SK-N-SH (cell line): Measurements from ENCODE around the gene RFX3. TPM values are rescaled to one million over a fixed set of nuclear protein-coding genes. Genes with fewer than 3 reads are reported as not detected.

ENCODE experiments used
- CTCF ChIA-PET: fragments of 300-600, 350-600 bp; formaldehyde crosslinking; extraction: SDS; loops from one replicate; lab custom pipeline; 2021; lab: Yijun Ruan, JAX
- POLR2A ChIA-PET: fragments of 350-600 bp; sonication (Branson Sonifier 250); formaldehyde crosslinking; extraction: SDS; loops from one replicate; lab custom pipeline; 2020; ENCODE audit warnings: antibody characterized with exemption, inconsistent platforms; lab: Yijun Ruan, JAX
- DNase-seq: peaks from one replicate; pipeline ENCODE4 v3.0.0; 2012
- H2AFZ ChIP-seq: fragments of 200-600 bp; sonication (generic); 2 replicates; pipeline ENCODE4 v1.8.1; 2016; ENCODE audit warnings: antibody characterized with exemption, mild to moderate bottlenecking, low read depth
- H3F3A ChIP-seq: fragments of 200-600 bp; sonication (generic); replicated peaks from 2 replicates; pipeline ENCODE3; 2016; ENCODE audit warnings: antibody characterized with exemption, mild to moderate bottlenecking; ENCODE audit not compliant: insufficient read depth
- H3K27ac ChIP-seq, 2 experiments: fragments of 200-500 bp in 1 of 2; fragments of 200-600 bp in 1 of 2; sonication (Bioruptor generic) in 1 of 2; sonication (generic), shearing (Covaris generic) in 1 of 2; 2 replicates each; pipeline versions ENCODE4 v1.5.1 to v1.6.1; 2014 to 2016; ENCODE audit warnings: low read depth in 2 of 2, inconsistent platforms in 1 of 2, low read length in 1 of 2, mild to moderate bottlenecking in 1 of 2, mixed read lengths in 1 of 2
- H3K27me3 ChIP-seq: fragments of 200-600 bp; sonication (generic), shearing (Covaris generic); 2 replicates; pipeline ENCODE4 v1.6.1; 2016; ENCODE audit warnings: mixed run types; ENCODE audit not compliant: insufficient read depth
- H3K36me3 ChIP-seq, 2 experiments: fragments of 200-500 bp in 1 of 2; fragments of 200-600 bp in 1 of 2; sonication (Bioruptor generic) in 1 of 2; sonication (generic) in 1 of 2; replicated peaks in 1 of 2; 2 replicates each; pipeline versions ENCODE3 to v1.5.1; 2014 to 2016; ENCODE audit warnings: low read length in 1 of 2, mild to moderate bottlenecking in 1 of 2; ENCODE audit not compliant: insufficient read depth in 2 of 2, control insufficient read depth in 1 of 2
- H3K4me1 ChIP-seq, 2 experiments: fragments of 200-500 bp in 1 of 2; fragments of 200-600 bp in 1 of 2; sonication (Bioruptor generic) in 1 of 2; sonication (generic), shearing (Covaris generic) in 1 of 2; 2 replicates each; pipeline versions ENCODE4 v1.5.1 to v1.6.1; 2014 to 2016; ENCODE audit warnings: low read depth in 1 of 2, low read length in 1 of 2, mixed run types in 1 of 2; ENCODE audit not compliant: insufficient read depth in 2 of 2, control insufficient read depth in 1 of 2
- H3K4me2 ChIP-seq: fragments of 200-600 bp; sonication (generic), shearing (Covaris generic); 2 replicates; pipeline ENCODE4 v1.6.1; 2017; ENCODE audit warnings: mixed run types
- H3K4me3 ChIP-seq, 2 experiments: fragments of 200-500 bp in 1 of 2; fragments of 200-600 bp in 1 of 2; sonication (Bioruptor generic) in 1 of 2; sonication (generic), shearing (Covaris generic) in 1 of 2; 2 replicates each; pipeline versions ENCODE4 v1.5.1 to v1.8.1; 2014 to 2016; ENCODE audit warnings: low read depth in 2 of 2, inconsistent platforms in 1 of 2, low read length in 1 of 2, mild to moderate bottlenecking in 1 of 2, mixed read lengths in 1 of 2, moderate library complexity in 1 of 2
- H3K79me2 ChIP-seq: fragments of 200-600 bp; sonication (generic); 2 replicates; pipeline ENCODE4 v1.8.1; 2017; ENCODE audit warnings: mild to moderate bottlenecking; ENCODE audit not compliant: insufficient read depth
- H3K9ac ChIP-seq: fragments of 200-600 bp; sonication (generic); 2 replicates; pipeline ENCODE4 v1.6.1; 2017; ENCODE audit warnings: mixed run types
- H3K9me2 ChIP-seq: fragments of 200-600 bp; sonication (generic); 2 replicates; pipeline ENCODE4 v1.6.1; 2017; ENCODE audit warnings: mixed run types
- H3K9me3 ChIP-seq: fragments of 200-600 bp; sonication (generic); 2 replicates; pipeline ENCODE4 v1.6.1; 2017; ENCODE audit warnings: mixed run types, mild to moderate bottlenecking, moderate library complexity
- H4K20me1 ChIP-seq: fragments of 200-600 bp; sonication (generic); 2 replicates; pipeline ENCODE4 v1.6.1; 2017; ENCODE audit warnings: mild to moderate bottlenecking, mixed run types; ENCODE audit not compliant: insufficient read depth
- CHD2 ChIP-seq: fragments of 150-350 bp; IDR thresholded peaks from 2 replicates; pipeline ENCODE4 v1.6.1; 2018; ENCODE audit warnings: low read length; ENCODE audit not compliant: partially characterized antibody
- EZH2phosphoT487 ChIP-seq: fragments of 200-600 bp; sonication (generic); IDR thresholded peaks from 2 replicates; pipeline ENCODE4 v1.6.1; 2017; ENCODE audit warnings: low read depth, mixed run types, mild to moderate bottlenecking, antibody characterized with exemption, moderate library complexity, borderline replicate concordance
- FOSL2 ChIP-seq: IDR thresholded peaks from 2 replicates; pipeline ENCODE4 v1.4.0; 2012; ENCODE audit warnings: low read depth, mild to moderate bottlenecking, moderate library complexity, borderline replicate concordance
- GABPA ChIP-seq: IDR thresholded peaks from 2 replicates; pipeline ENCODE4 v1.4.0; 2012; ENCODE audit warnings: low read depth, mild to moderate bottlenecking
- MXI1 ChIP-seq: IDR thresholded peaks from 2 replicates; pipeline ENCODE4 v1.6.1; 2012; ENCODE audit warnings: mild to moderate bottlenecking, low read depth, low read length, improper control_type of control experiment
- NRF1 ChIP-seq: IDR thresholded peaks from 2 replicates; pipeline ENCODE4 v1.6.1; 2012; ENCODE audit warnings: low read depth, mild to moderate bottlenecking, low read length
- RCOR1 ChIP-seq: fragments of 150-350 bp; IDR thresholded peaks from 2 replicates; pipeline ENCODE4 v1.6.1; 2017; ENCODE audit warnings: antibody characterized with exemption, low read length
- RFX5 ChIP-seq: IDR thresholded peaks from 2 replicates; pipeline ENCODE4 v1.6.1; 2012; ENCODE audit warnings: mild to moderate bottlenecking, improper control_type of control experiment, low read length
- RXRA ChIP-seq: IDR thresholded peaks from 2 replicates; pipeline ENCODE4 v1.4.0; 2012; ENCODE audit warnings: low read depth, mild to moderate bottlenecking, borderline replicate concordance
- SIN3A ChIP-seq: IDR thresholded peaks from 2 replicates; pipeline ENCODE4 v1.6.1; 2012; ENCODE audit warnings: low read depth, mild to moderate bottlenecking, low read length, moderate library complexity, borderline replicate concordance
- SMC3 ChIP-seq: IDR thresholded peaks from 2 replicates; pipeline ENCODE4 v1.6.1; 2012; ENCODE audit warnings: low read depth, low read length, improper control_type of control experiment
- YY1 ChIP-seq: IDR thresholded peaks from 2 replicates; pipeline ENCODE4 v1.4.0; 2012; ENCODE audit warnings: low read depth, mild to moderate bottlenecking
- WGBS: methylation state at CpG from one replicate; pipeline ENCODE4 v1.1.6; 2017; ENCODE audit warnings: low lambda C conversion rate; 5-methylcytosine and 5-hydroxymethylcytosine counted together
- polyA plus RNA-seq, 3 experiments: library from polyadenylated mRNA; depleted of rRNA; stranded (reverse); fragments of >200 nt; gene quantifications; 2 replicates each; pipeline ENCODE4 v1.2.3, GENCODE V29; 2012
- TF ChIP-seq, protein P1 (sequence below): IDR thresholded peaks from 2 replicates; pipeline ENCODE4 v1.4.0; 2012; ENCODE audit warnings: low read depth
- TF ChIP-seq, protein P2 (sequence below): fragments of 150-350 bp; IDR thresholded peaks from 2 replicates; pipeline ENCODE4 v1.6.1; 2017; ENCODE audit warnings: antibody characterized with exemption, low read length, low read depth, borderline replicate concordance
- TF ChIP-seq, protein P3 (sequence below): IDR thresholded peaks from 2 replicates; pipeline ENCODE4 v1.4.0; 2012; ENCODE audit warnings: low read depth, borderline replicate concordance
- TF ChIP-seq, protein P4 (sequence below): fragments of 200-600 bp; sonication (generic); IDR thresholded peaks from 2 replicates; pipeline ENCODE4 v1.6.1; 2017; ENCODE audit warnings: antibody characterized with exemption, mild to moderate bottlenecking, moderate library complexity
- TF ChIP-seq, protein P5 (sequence below): IDR thresholded peaks from 2 replicates; pipeline ENCODE4 v1.6.1; 2012; ENCODE audit warnings: mild to moderate bottlenecking, low read depth, low read length, moderate library complexity

Gene RFX3
- polyA plus RNA-seq, 1 of the 3 experiments (the other 2 are of a cell fraction): 1.7 TPM

DNA sequence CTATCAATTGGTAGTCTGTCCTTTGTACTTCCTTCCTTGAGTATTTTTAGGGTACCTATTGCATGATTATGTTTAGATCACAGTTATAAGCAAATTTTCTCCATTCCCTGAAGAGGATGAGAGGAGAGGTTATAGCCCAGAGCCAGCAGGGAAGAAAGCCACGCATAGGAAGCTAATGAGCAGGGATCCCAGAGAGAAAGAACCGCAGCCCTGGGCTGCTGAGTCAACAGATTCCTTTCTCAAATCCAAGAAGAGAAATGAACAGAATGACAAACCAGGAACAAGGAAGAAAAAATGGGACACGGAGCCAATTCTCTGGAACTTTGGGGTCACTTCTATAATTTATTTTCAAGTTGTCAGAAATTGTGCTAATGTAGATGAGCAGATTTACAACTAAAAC lies 284.5 kb downstream of the RFX3 start:
- H2AFZ ChIP-seq: no peak overlapping the region
- WGBS: 90% methylated on average over 3 of the region's 3 CpGs
- H3K4me3 ChIP-seq: no peak overlapping the region
- H3K27ac ChIP-seq: no peak overlapping the region
- no peaks in the 10 kb centered on the region for H3K9me3 ChIP-seq
- CTCF ChIA-PET: interaction anchor here (0.6 to 4.4 kb wide), 43 partner anchors 9 to 1399 kb away, joined by 3 to 29 read pairs (median 4); no protein-coding TSS in a partner anchor
- TF ChIP-seq, protein P1, sequence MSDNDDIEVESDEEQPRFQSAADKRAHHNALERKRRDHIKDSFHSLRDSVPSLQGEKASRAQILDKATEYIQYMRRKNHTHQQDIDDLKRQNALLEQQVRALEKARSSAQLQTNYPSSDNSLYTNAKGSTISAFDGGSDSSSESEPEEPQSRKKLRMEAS: no peak
- TF ChIP-seq SIN3A (no peak), YY1 (no peak), RFX5 (no peak), CHD2 (no peak)
- TF ChIP-seq, all 33 proteins: peak for 0
- no peaks in the 10 kb centered on the region for H3F3A ChIP-seq
- H3K27me3 ChIP-seq: no peaks in the 10 kb centered on the region
- H3K36me3 ChIP-seq: peaks cover 0 to 1% of the 10 kb centered on the region in 2 experiments
- POLR2A ChIA-PET: interaction anchor here (0.6 to 1.2 kb wide), 2 partner anchors 344 to 491 kb away, joined by 3 read pairs; no protein-coding TSS in a partner anchor
- H3K4me1 ChIP-seq: peaks cover 0 to 3% of the 10 kb centered on the region in 2 experiments; a peak in 1 of 4 replicates
- H3K4me2 ChIP-seq: no peak overlapping the region
- no peak overlapping the region for H3K9ac ChIP-seq
- no peaks in the 10 kb centered on the region for H4K20me1 ChIP-seq
- DNase-seq: no peak
- H3K9me2 ChIP-seq: no peaks in the 10 kb centered on the region
- H3K79me2 ChIP-seq: no peaks in the 10 kb centered on the region

DNA sequence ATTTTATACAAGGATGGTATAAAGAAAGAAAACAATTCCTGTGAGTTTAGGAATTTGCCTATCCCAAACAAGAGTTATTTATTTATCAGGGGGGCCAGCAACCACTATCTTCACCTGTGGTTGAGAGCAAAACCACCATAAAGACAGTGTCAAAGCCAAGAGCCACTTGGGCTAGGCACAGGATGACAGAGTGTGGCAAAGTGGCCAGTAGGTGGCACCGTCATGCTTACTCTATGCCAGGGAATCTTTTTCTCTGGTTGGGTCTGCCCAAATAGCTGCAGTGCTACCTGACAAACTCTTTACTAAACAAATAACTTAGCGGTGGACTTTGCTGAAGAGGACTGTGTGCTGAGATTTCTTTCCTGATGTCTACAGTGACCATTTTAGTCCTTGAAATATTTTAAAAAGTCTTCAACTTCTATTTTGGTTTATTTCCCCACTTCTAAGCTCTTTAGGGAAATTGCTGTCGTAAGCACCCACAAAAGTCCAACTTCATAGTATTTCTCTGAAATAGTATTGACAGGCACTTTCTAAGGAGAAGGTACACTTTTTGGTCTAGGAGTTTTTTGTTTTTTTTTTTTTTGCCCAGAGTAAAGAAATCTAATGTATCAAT lies 285.0 kb downstream of the RFX3 start:
- POLR2A ChIA-PET: interaction anchor here (0.6 to 1.2 kb wide), 2 partner anchors 344 to 492 kb away, joined by 3 read pairs; no protein-coding TSS in a partner anchor
- TF ChIP-seq, protein P2, sequence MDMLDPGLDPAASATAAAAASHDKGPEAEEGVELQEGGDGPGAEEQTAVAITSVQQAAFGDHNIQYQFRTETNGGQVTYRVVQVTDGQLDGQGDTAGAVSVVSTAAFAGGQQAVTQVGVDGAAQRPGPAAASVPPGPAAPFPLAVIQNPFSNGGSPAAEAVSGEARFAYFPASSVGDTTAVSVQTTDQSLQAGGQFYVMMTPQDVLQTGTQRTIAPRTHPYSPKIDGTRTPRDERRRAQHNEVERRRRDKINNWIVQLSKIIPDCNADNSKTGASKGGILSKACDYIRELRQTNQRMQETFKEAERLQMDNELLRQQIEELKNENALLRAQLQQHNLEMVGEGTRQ: no peak
- TF ChIP-seq, protein P3, sequence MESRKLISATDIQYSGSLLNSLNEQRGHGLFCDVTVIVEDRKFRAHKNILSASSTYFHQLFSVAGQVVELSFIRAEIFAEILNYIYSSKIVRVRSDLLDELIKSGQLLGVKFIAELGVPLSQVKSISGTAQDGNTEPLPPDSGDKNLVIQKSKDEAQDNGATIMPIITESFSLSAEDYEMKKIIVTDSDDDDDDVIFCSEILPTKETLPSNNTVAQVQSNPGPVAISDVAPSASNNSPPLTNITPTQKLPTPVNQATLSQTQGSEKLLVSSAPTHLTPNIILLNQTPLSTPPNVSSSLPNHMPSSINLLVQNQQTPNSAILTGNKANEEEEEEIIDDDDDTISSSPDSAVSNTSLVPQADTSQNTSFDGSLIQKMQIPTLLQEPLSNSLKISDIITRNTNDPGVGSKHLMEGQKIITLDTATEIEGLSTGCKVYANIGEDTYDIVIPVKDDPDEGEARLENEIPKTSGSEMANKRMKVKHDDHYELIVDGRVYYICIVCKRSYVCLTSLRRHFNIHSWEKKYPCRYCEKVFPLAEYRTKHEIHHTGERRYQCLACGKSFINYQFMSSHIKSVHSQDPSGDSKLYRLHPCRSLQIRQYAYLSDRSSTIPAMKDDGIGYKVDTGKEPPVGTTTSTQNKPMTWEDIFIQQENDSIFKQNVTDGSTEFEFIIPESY: no peak
- TF ChIP-seq EZH2phosphoT487 (no peak), GABPA (no peak), FOSL2 (no peak), RXRA (no peak), SMC3 (peak; percentile 77), RCOR1 (no peak), MXI1 (no peak), NRF1 (no peak)
- TF ChIP-seq, protein P4, sequence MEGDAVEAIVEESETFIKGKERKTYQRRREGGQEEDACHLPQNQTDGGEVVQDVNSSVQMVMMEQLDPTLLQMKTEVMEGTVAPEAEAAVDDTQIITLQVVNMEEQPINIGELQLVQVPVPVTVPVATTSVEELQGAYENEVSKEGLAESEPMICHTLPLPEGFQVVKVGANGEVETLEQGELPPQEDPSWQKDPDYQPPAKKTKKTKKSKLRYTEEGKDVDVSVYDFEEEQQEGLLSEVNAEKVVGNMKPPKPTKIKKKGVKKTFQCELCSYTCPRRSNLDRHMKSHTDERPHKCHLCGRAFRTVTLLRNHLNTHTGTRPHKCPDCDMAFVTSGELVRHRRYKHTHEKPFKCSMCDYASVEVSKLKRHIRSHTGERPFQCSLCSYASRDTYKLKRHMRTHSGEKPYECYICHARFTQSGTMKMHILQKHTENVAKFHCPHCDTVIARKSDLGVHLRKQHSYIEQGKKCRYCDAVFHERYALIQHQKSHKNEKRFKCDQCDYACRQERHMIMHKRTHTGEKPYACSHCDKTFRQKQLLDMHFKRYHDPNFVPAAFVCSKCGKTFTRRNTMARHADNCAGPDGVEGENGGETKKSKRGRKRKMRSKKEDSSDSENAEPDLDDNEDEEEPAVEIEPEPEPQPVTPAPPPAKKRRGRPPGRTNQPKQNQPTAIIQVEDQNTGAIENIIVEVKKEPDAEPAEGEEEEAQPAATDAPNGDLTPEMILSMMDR: peak; percentile 90
- TF ChIP-seq, protein P5, sequence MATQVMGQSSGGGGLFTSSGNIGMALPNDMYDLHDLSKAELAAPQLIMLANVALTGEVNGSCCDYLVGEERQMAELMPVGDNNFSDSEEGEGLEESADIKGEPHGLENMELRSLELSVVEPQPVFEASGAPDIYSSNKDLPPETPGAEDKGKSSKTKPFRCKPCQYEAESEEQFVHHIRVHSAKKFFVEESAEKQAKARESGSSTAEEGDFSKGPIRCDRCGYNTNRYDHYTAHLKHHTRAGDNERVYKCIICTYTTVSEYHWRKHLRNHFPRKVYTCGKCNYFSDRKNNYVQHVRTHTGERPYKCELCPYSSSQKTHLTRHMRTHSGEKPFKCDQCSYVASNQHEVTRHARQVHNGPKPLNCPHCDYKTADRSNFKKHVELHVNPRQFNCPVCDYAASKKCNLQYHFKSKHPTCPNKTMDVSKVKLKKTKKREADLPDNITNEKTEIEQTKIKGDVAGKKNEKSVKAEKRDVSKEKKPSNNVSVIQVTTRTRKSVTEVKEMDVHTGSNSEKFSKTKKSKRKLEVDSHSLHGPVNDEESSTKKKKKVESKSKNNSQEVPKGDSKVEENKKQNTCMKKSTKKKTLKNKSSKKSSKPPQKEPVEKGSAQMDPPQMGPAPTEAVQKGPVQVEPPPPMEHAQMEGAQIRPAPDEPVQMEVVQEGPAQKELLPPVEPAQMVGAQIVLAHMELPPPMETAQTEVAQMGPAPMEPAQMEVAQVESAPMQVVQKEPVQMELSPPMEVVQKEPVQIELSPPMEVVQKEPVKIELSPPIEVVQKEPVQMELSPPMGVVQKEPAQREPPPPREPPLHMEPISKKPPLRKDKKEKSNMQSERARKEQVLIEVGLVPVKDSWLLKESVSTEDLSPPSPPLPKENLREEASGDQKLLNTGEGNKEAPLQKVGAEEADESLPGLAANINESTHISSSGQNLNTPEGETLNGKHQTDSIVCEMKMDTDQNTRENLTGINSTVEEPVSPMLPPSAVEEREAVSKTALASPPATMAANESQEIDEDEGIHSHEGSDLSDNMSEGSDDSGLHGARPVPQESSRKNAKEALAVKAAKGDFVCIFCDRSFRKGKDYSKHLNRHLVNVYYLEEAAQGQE: no peak

More for the DNA sequence above, 285.0 kb downstream of the RFX3 start:
- H3K27me3 ChIP-seq: no peaks in the 10 kb centered on the region
- H3K9me3 ChIP-seq: no peaks in the 10 kb centered on the region
- no peak overlapping the region for H3K4me2 ChIP-seq
- H3F3A ChIP-seq: no peaks in the 10 kb centered on the region
- H3K27ac ChIP-seq: no peak overlapping the region
- H2AFZ ChIP-seq: no peak overlapping the region
- H4K20me1 ChIP-seq: no peaks in the 10 kb centered on the region
- H3K4me1 ChIP-seq: peaks cover 0 to 4% of the 10 kb centered on the region in 2 experiments; a peak in 1 of 4 replicates
- CTCF ChIA-PET: interaction anchor here (0.6 to 4.4 kb wide), 43 partner anchors 9 to 1399 kb away, joined by 3 to 29 read pairs (median 4); no protein-coding TSS in a partner anchor
- no peak overlapping the region; a peak in 1 of 4 replicates for H3K4me3 ChIP-seq
- DNase-seq: peak; percentile 46
- no peaks in the 10 kb centered on the region for H3K79me2 ChIP-seq
- WGBS: 44% methylated on average over 3 of the region's 3 CpGs
- no peaks in the 10 kb centered on the region for H3K9me2 ChIP-seq
- no peak overlapping the region for H3K9ac ChIP-seq
- peaks cover 0 to 4% of the 10 kb centered on the region in 2 experiments for H3K36me3 ChIP-seq
